Hematopoietic multipotent progenitor cell treated with erythropoietin and hydrocortisone succinate and interleukin-3 and kit ligand, for 8 days (in vitro differentiated cells): Measurements from ENCODE around the gene PRKN.

Experiments used
- DNase-seq: peaks from one replicate; pipeline ENCODE4 v3.0.0-alpha.2; 2015

PRKN gene

GRCh38 chr6:162165479-162165878, 562.1 kb downstream of the PRKN start:
- DNase-seq, result no peak

- DNase-seq, result no peak
Measured at GRCh38 chr6:162157167-162157870, 570.2 kb downstream of the PRKN start.

- no peak for DNase-seq
Measured at GRCh38 chr6:162156146-162156545, 571.4 kb downstream of the PRKN start.

- DNase-seq, result no peak
Measured at GRCh38 chr6:162154930-162155329, 572.6 kb downstream of the PRKN start.

- no peak for DNase-seq
Measured at GRCh38 chr6:162154001-162154400, 573.6 kb downstream of the PRKN start.

- no peak for DNase-seq
Measured at GRCh38 chr6:162153120-162153519, 574.4 kb downstream of the PRKN start.

- DNase-seq, result no peak
Measured at GRCh38 chr6:162151021-162151665, 576.4 kb downstream of the PRKN start.

GRCh38 chr6:162150295-162150694, 577.3 kb downstream of the PRKN start:
- DNase-seq, result no peak

GRCh38 chr6:162149786-162150185, 577.8 kb downstream of the PRKN start:
- DNase-seq, result no peak

- DNase-seq, result no peak
Measured at GRCh38 chr6:162147805-162148204, 579.8 kb downstream of the PRKN start.

GRCh38 chr6:162147281-162147680, 580.3 kb downstream of the PRKN start:
- no peak for DNase-seq

- no peak for DNase-seq
Measured at GRCh38 chr6:162140251-162140852, 587.2 kb downstream of the PRKN start.

- no peak for DNase-seq
Measured at GRCh38 chr6:162125659-162126058, 601.9 kb downstream of the PRKN start.

- no peak for DNase-seq
Measured at GRCh38 chr6:162124710-162125435, 602.7 kb downstream of the PRKN start.

- DNase-seq, result no peak
Measured at GRCh38 chr6:162123797-162124196, 603.8 kb downstream of the PRKN start.

GRCh38 chr6:162119341-162119740, 608.2 kb downstream of the PRKN start:
- DNase-seq, result no peak

GRCh38 chr6:162118706-162119105, 608.9 kb downstream of the PRKN start:
- no peak for DNase-seq

- no peak for DNase-seq
Measured at GRCh38 chr6:162116902-162117525, 610.6 kb downstream of the PRKN start.

- DNase-seq, result no peak
Measured at GRCh38 chr6:162109480-162110050, 618.0 kb downstream of the PRKN start.

GRCh38 chr6:162108041-162108440, 619.5 kb downstream of the PRKN start:
- DNase-seq, result no peak

GRCh38 chr6:162100096-162100495, 627.5 kb downstream of the PRKN start:
- DNase-seq, result no peak

GRCh38 chr6:162099685-162100084, 627.9 kb downstream of the PRKN start:
- no peak for DNase-seq
